HG02571 (cell line): Measurements from ENCODE around the gene SMG1.

ENCODE experiments used
- ATAC-seq: cut with Tn5 transposase; IDR thresholded peaks from one replicate; pipeline ENCODE4 v1.9.1; 2021; ENCODE audit warnings: mild to moderate bottlenecking, moderate library complexity; ENCODE audit not compliant: unreplicated experiment

Gene SMG1

DNA sequence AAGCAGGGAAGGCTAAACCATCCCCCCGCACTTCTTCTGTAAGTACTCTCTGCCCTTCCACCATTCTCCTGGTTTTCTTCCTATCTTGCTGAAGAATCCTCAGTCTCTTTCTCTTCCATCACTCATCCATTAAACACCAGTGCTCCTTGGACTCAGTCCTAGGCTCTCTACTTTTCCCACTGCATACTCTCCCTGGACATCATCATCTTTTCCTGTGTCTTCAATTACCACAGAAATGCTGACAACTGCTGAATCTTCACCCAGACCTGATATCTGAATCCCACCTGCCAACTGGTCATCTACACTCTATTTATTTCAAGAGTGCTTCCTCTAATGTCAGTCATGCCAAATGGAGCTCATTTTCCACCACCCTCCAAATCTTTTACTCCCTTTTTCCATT, 71.0 kb downstream of the SMG1 start:
- no peak for ATAC-seq

DNA sequence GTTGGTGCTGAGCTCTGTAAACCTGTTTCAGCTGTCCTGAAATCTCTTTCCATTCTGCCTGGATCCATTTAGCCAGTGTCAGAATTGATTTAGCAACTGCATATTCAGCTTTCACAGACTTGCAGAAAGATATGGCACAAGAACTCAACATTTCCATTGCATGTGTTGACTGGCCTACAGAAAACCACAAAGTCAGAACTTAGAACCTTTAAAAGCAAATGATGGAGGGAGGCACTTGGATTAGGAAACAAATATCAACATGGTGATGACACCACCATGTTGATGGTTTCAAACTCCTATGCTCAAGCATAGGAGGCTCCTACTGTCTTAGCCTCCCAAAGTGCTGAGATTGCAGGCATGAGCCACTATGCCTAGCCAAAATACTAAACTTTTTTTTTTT, 72.5 kb downstream of the SMG1 start:
- ATAC-seq, result no peak

DNA sequence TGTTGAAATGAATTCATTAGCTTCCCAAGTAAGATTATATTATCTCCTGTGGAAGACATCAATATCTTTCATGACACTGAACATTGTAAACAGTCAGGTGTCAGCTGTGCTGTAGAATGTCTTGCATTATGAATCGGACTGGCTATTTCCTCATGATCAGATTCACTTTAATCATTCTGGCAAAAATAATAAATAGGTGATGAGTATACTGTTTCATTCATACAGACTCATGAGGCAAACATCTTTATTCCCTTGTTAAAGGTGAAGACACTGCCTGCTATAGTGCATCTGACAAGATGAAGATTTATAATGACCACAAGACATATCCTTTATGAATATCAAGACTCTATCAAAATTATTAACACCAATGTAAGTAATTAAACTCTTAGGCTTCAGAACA, 73.6 kb downstream of the SMG1 start:
- ATAC-seq, result no peak

DNA sequence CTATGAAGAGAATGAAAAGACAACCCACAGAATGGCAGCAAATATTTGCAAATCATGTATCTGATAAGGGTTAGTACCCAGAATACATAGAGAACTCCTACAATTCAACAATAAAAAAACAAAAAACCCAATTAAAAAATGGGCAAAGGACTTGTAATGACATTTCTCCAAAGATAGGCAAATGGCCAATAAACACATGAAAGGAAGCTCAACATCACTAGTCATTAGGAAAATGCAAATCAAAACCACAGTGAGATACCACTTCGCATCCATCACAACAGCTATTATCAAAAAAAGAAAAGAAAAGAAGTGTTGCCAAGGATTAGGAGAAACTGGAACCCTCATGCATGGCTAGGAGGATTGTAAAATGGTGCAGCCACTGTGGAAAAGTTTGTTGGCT, 79.8 kb downstream of the SMG1 start:
- ATAC-seq, result no peak

DNA sequence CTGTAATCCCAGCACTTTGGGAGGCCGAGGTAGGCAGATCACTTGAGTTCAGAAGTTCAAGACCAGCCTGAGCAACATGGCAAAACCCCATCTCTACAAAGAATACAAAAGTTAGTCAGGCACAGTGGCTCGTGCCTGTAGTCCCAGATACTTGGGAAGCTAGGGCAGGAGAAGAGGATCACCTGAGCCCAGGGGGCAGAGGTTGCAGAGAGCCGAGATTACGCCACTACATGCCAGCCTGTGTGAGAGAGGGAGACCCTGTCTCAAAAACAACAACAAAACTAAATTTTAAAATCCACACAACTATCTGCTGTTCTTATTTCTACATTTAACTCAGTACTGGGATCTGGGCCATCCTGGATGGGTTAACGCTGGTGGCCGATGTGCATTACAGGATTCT, 83.6 kb downstream of the SMG1 start:
- ATAC-seq, result no peak

DNA sequence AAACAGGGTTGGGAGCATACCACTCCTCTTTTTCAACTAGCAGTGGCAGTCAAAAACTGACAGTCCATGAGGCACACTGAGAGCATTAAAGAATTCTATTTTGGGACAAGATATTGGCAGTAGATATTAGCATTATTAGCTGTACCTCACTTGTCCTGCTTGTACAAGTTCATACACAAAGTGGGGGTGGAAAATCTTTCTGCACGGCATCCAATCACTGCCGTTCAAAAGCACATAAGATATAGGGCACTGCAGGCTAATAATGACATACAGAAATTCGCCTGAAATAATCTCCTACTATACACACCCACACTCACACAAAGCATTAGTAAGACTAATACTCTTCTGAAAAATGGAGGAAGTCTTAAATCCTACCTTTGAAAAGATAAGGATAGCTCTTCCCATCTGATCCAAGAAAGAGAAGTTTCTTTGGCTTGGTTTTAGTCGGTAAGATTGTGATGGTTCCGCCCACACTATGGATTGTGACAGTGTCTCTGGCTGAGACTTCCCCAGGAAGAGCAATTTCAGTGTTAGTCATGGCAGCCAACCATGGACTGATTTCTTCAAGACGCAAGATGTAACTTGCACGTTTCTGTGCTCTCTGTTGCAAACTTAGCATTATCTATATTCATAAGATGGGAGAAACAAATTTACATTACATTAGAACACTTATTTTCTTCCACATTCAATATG, 84.2 kb downstream of the SMG1 start:
- ATAC-seq, result no peak

DNA sequence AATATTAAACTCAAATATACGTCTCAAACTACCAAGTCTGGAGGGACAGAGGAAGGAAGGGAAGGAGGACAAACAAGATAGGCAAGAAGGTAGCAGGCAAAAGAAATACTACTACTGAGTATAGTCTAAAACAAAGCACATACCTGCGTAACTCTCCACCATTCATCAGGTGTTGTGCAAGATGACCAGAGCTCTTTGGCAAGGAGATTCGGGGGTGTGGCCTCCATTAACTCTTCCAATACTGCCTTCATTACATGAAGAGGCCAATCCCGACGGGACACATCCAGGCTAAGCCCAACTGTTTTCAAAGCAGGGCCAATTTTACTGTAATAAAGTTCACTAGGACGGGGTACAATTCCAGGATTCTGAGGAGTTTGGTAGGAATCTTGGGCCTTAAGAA, 86.7 kb downstream of the SMG1 start:
- no peak for ATAC-seq

DNA sequence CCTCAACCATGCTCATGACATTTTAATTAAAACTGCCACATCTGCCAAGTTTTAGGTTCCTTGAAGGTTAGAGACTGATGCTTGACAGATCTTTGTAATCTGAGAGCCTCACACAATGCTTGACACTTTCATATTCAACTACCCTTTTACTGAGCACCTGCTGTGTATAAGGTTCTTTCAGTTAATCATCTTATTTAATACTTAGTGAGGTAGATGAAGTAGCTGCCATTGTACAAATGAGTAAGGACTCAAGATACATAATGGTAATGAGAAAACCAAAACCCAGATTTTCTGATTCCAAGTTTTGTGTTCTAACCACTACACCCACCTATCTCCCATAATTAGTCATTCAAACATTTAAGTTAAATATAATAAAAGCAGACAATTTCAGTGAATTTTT, 89.5 kb downstream of the SMG1 start:
- no peak for ATAC-seq

DNA sequence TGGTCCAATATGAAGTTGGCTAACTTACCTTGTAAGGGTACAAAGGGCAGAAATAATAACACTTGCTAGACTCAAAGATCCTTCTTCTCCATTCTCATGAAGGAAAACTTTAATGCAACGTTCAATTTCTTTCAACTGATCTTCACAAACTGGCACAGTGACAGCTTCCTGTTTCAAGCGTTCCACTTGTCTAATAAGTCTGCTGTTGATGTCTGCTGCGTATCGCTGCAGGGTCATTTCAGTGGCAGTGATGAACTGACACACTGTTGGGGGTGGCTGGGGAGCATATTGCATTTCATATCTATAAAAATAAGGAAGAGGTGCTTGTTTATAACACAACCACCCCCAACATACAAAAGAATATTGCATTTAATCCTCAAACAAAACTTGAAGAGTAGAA, 91.3 kb downstream of the SMG1 start:
- no peak for ATAC-seq

DNA sequence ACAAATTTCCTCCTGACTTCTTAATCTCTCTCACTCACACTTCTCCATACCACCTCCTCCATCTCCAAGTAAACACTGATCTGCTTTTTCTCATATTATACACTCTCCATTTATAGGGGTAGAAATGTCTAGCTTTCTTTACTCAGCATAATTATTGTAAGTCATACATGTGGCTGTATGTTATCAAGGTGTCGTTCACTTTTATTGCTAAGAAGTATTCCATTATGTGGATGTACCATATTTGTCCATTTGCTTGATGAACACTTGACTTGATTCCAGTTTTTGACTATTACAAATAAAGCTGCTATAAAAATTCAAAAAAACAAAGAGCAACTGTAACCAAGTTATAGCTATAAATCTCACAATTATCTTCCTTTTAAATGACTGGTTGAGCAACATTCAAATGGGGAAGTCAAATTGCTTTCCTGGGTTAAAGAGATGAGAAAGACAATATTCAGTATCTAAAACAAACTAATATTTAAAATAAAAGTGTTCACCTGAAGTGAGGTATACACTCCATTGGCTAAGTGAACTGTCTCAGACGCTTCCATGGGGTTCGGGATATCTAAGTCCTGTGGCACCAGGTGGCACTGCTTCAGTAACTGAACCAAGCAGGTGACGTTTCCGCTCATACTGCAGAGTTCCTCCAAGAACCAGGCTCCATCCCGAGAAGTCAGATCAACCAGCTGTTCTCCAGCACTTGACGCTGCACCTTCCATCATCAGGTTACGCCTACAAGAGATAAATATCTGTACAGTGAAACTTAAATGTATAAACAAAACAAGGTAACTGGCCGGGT, 92.3 kb downstream of the SMG1 start:
- ATAC-seq, result no peak

DNA sequence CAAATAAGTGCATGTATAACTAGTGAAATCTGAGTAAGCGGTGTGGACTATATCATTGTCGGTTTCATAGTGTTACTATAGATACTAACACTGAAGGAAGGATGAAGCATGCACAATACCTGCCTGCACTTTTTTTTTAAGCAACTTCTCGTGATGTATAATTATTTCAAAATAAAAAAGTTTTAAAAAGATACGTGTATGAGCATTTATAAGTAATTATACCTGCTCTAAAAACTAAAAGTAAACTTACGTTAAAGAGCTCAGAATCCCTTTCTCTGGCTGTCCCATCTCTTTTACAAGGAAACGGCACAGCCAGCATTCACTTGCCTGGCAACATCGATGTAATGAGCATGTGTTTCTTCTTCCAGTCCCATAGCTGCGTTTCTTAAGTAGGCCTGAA, 93.6 kb downstream of the SMG1 start:
- ATAC-seq, result no peak

DNA sequence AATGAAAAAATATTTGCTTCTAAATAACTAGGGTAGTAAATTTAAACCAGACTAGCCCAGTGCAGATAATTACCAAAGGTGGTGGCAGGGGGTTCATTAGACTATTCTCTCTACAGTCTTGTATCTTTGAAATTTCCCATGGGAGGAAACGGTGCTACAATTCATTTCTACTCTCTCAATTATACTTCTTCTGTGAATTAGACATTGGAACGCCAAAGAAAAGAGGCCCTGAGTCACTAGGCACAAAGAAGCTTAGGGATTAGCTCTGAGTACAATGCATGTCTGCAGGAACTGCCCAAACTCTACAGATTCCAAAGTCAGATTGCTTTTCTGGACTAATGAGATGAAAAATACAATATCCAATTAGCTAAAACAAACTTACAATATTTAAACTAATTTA, 94.2 kb downstream of the SMG1 start:
- ATAC-seq, result no peak

DNA sequence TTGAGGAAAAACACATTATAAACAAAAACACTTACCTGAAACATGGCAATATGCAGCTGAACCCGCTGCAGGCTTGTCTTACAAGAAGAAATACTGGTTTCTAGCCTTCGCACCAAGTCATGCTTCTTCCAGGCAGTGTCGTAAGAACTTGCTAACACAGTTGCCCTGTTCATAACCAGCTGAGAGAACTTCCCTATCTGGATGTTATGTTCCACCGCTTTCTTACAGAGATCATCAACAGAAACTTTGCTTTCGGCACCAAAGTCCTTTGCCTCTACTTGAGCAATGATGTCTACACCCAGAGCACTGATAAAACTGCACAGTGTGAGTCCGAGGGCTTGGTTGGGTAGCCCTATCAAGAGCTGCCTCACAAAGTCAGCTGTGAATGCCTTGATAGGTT, 97.0 kb downstream of the SMG1 start:
- no peak for ATAC-seq

DNA sequence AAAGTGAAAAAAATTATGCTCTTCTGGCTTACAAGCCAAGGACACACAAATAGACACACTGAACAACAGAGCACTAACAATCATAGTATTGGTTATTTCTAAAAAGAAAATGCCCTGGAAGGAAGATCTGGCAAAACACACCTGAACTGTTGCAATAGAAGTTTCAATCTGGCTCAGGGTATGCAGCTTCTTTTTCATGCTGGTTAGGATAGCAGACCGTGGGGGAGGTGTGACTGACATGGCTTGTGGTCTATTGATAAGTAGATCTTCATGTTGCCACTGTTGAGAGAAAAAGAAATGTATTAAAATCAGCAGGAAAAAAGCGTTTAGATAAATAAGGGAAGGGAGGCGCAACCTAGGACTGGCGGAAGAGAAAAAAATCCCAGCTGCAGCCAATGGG, 98.3 kb downstream of the SMG1 start:
- ATAC-seq, result no peak

DNA sequence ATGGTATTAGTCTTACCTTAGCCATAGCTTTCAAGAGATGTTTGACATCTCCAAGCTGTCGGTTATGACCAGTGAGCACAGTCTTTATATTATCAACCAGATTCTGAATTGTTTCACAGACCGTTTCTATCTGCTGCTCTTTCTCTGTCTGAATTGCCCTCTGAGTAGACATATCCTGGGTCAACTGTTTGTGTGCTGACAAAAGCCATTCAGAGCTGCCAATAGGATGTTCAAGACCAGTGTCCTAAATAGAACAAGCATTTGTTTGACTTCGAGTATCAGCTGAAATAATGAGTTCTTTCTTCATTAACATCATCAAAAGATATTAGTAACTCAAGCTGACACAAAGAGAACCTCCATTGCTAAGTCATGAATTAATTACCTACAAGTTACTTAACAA, 109.9 kb downstream of the SMG1 start:
- ATAC-seq, result no peak

DNA sequence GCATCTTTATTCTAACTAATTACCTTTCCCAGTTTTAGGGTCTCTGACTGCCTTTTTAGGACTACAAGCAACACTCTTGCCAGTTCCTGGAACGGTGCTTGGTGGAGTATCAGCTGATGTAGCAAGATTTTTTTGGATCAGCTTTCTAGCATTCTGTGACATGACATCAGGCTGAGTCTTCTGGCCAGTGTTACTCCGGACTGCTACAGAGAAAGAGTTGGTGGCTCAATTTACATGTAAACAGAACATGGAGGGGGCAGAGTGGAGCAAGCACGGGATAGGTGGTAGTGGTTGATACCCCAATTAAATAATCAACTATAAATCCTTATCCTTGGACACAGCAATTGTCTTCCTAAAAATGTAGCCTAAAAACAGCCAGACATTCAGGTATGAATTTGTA, 114.3 kb downstream of the SMG1 start:
- no peak for ATAC-seq

DNA sequence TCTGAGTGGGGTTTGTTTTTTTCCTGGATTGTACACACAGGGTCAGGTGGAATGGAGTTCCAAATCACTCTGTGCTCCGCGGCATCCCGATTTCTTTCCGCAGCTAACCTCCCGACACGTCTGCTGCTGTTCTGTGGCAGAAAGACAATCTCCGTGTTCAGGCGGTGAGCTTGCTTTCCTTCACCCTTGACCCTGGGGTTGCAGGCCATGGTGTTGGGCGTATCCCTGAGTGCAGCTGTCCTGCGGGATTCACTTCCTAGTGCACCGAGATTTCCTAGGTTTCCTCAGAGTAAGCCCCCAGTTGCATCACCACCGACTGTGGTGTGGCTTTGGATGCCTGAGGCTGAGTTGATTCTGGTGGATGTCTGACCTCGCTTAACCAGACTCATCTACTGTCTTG, 117.0 kb downstream of the SMG1 start:
- no peak for ATAC-seq

DNA sequence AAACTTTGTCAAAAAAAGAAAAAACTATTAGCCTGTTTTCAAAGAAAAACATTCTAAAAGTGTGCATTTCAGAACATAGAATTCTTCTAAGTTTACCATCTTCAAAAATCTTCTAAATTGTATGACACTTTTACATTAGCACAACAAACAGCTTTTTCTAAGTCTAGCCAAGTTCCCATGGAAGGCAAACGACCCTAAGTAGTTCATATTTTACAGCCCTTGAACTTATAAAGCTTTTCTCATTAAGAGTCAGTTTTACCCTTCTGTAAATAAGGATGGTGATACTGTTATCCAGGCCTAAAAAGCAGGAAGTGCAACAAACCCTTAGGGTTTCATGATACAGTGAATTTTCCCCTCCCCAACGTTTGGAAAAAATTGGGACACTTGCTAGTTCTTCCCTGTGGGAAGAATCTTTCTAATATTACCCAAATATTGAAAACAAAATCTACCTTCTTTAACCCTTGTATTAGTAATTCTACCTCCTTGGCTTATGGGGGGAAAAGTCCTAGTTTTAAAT, 120.9 kb downstream of the SMG1 start:
- no peak for ATAC-seq

DNA sequence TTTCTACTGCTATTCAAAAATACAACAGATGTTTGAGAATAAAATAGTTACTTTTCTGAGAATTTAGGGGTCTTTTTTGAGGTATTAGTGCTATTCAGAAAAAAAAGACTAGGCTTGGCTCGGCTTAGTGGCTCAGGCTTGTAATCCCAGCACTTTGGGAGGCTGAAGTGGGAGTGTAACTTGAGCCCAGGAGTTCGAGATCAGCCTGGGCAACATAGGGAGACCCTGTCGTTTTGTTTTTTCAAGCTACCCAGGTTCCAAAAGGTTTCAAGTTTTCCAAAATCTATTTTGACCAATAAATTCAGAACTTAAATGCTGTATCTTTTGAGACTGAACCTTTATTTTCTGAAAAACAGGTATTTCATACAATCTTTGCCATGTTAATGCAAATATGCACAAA, 121.7 kb downstream of the SMG1 start:
- no peak for ATAC-seq

DNA sequence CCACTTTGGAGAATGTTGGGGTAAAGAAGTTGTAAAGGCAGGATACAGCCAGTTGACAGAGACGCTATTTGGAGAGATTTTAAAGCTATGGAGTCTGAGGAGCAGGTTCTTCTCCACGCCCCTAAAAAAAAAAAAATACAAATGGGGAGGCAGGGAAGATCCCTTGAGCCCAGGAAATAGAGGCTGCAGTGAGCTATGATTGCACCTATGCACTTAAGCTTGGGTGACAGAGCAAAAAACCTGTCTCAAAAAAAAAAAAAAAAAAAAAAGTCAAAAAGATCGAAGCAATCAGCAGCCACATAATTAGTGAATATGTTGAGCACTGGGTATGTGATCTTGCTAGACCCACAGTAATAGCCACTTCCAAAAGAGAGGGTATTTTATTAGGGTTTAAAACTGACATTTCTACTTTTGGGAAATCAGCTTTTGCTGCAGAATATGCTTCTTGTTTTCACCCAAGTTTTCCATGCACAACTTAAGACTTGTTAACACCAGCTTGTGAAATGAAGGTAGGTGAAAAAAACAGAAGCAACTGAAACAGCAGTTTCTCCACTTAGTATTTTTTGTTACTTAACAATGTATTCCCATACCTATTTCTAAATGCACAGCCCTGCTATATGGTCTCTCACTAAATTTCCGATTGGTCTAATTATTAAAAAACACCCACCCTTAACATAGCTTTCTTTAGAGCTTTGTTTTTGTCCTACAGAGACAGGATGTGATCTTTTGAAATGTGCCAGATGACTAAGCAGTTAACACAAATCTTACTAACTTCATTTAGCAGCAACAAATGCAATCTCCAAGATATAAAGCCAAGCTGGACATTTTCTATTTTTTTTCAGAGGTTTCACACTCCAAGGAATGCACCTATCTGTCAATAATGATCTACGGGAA, 122.4 kb downstream of the SMG1 start:
- no peak for ATAC-seq

DNA sequence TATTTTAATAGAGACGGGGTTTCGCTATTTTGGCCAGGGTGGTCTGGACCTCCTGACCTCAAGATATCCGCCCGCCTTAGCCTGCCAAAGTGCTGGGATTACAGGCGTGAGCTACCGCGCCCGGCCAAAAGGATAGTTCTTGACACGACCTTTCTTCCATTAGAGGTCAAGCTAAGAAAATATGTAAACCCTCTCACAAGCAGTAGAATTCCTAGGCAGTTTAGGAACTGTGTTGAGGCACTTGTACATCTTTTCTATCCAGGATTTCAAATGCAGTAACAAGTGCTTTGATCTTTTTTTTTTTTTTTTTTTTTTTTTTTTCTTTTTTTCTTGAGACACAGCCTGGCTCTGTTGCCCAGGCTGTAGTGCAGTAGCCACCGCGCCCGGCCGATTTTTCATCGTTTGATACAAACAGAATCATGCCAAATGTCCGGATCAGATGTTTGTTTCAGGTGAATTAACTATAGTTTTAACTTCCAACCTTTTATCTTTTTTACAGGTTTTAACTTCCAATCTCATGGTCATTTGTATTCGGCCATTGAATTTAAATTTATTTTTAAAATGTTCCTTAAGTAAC, 123.4 kb downstream of the SMG1 start:
- no peak for ATAC-seq
